NCI-H446 (cell line): Measurements from ENCODE around the gene LIMS2.

Experiments
- DNase-seq, 2 experiments: peaks; one replicate each; lab custom pipeline; 2025; lab: John Stamatoyannopoulos, UW

The LIMS2 gene

GRCh38 chr2:127621981-127622431 is 53.3 kb downstream of the LIMS2 start:
- no peak for DNase-seq

GRCh38 chr2:127620866-127621265 is 54.5 kb downstream of the LIMS2 start:
- DNase-seq = no peak

GRCh38 chr2:127619877-127620705 is 55.2 kb downstream of the LIMS2 start:
- no peak for DNase-seq

GRCh38 chr2:127619203-127619590 is 56.1 kb downstream of the LIMS2 start:
- DNase-seq = no peak

GRCh38 chr2:127618551-127619202 is 56.7 kb downstream of the LIMS2 start:
- DNase-seq = no peak

GRCh38 chr2:127615511-127616166 is 59.7 kb downstream of the LIMS2 start:
- no peak for DNase-seq

- DNase-seq = no peak
Measured at GRCh38 chr2:127614731-127615130, 60.6 kb downstream of the LIMS2 start.

- DNase-seq = no peak
Measured at GRCh38 chr2:127614246-127614645, 61.1 kb downstream of the LIMS2 start.

GRCh38 chr2:127612111-127612822 is 63.1 kb downstream of the LIMS2 start:
- no peak for DNase-seq

- DNase-seq = no peak
Measured at GRCh38 chr2:127611076-127611925, 64.0 kb downstream of the LIMS2 start.

GRCh38 chr2:127610561-127610960 is 64.8 kb downstream of the LIMS2 start:
- DNase-seq = no peak

GRCh38 chr2:127609818-127610217 is 65.5 kb downstream of the LIMS2 start:
- DNase-seq = no peak

GRCh38 chr2:127609031-127609751 is 66.1 kb downstream of the LIMS2 start:
- DNase-seq = no peak

- no peak for DNase-seq
Measured at GRCh38 chr2:127608061-127609030, 67.0 kb downstream of the LIMS2 start.

GRCh38 chr2:127607399-127607908 is 67.9 kb downstream of the LIMS2 start:
- DNase-seq = no peak

- DNase-seq = no peak
Measured at GRCh38 chr2:127606625-127607398, 68.5 kb downstream of the LIMS2 start.

GRCh38 chr2:127605691-127606263 is 69.6 kb downstream of the LIMS2 start:
- no peak for DNase-seq

- DNase-seq = no peak
Measured at GRCh38 chr2:127604986-127605385, 70.3 kb downstream of the LIMS2 start.
